Liver (tissue), 9 donors: ENCODE measurements around the gene C16orf89. TPM values are rescaled to one million over a fixed set of nuclear protein-coding genes. Genes with fewer than 3 reads are reported as not detected.

ENCODE experiments used
- DNase-seq: peaks from one replicate; pipeline ENCODE4 v3.0.0-alpha.2; 2017; ENCODE audit warnings: low spot score
- H3K27ac ChIP-seq, 2 donors: one replicate each; pipeline ENCODE4 v1.7.0; 2013; ENCODE audit warnings: inconsistent platforms in 2 of 2, low read length in 2 of 2, control low read depth in 1 of 2, low read depth in 1 of 2, mild to moderate bottlenecking in 1 of 2
- H3K27me3 ChIP-seq, 4 donors: one replicate each; pipeline versions ENCODE4 v1.6.1 to v1.7.0; 2013; ENCODE audit warnings: low read length in 3 of 4, inconsistent platforms in 1 of 4, mild to moderate bottlenecking in 1 of 4, moderate library complexity in 1 of 4; ENCODE audit not compliant: control insufficient read depth in 4 of 4, insufficient read depth in 4 of 4
- H3K36me3 ChIP-seq, 4 donors: one replicate each; pipeline versions ENCODE4 v1.6.1 to v1.7.0; 2013; ENCODE audit warnings: low read length in 3 of 4, mild to moderate bottlenecking in 3 of 4, low read depth in 1 of 4, moderate library complexity in 1 of 4; ENCODE audit not compliant: control insufficient read depth in 4 of 4, insufficient read depth in 3 of 4
- H3K4me1 ChIP-seq, 4 donors: one replicate each; pipeline versions ENCODE4 v1.6.1 to v1.7.0; 2013; ENCODE audit warnings: low read length in 3 of 4, mild to moderate bottlenecking in 3 of 4, moderate library complexity in 1 of 4; ENCODE audit not compliant: control insufficient read depth in 4 of 4, insufficient read depth in 4 of 4
- H3K4me3 ChIP-seq, 3 donors: one replicate each; pipeline versions ENCODE4 v1.6.1 to v1.7.0; 2013; ENCODE audit warnings: low read length in 3 of 3, control low read depth in 1 of 3, low read depth in 1 of 3, mild to moderate bottlenecking in 1 of 3
- H3K9ac ChIP-seq, 2 donors: one replicate each; pipeline ENCODE4 v1.7.0; 2013; ENCODE audit warnings: low read length in 2 of 2, mild to moderate bottlenecking in 2 of 2, moderate library complexity in 2 of 2, control low read depth in 1 of 2, low read depth in 1 of 2
- H3K9me3 ChIP-seq, 4 donors: one replicate each; pipeline versions ENCODE4 v1.6.1 to v1.7.0; 2013; ENCODE audit warnings: low read length in 3 of 4; ENCODE audit not compliant: control insufficient read depth in 4 of 4
- FOXA2 ChIP-seq: IDR thresholded peaks from 2 replicates; pipeline ENCODE4 v1.6.1; 2016; ENCODE audit warnings: antibody characterized with exemption
- HNF4A ChIP-seq, 2 donors: conservative IDR thresholded peaks; 2 replicates each; pipeline ENCODE4 v1.6.1; 2016; ENCODE audit warnings: antibody characterized with exemption in 2 of 2, mild to moderate bottlenecking in 2 of 2
- RXRA ChIP-seq, 2 donors: IDR thresholded peaks; 2 replicates each; pipeline ENCODE4 v1.6.1; 2017 to 2018; ENCODE audit warnings: antibody characterized with exemption in 2 of 2, mild to moderate bottlenecking in 1 of 2
- TAF1 ChIP-seq: conservative IDR thresholded peaks from 2 replicates; pipeline ENCODE4 v1.6.1; 2016; ENCODE audit warnings: antibody characterized with exemption, mild to moderate bottlenecking
- YY1 ChIP-seq: IDR thresholded peaks from 2 replicates; pipeline ENCODE4 v1.6.1; 2016; ENCODE audit warnings: antibody characterized with exemption, mild to moderate bottlenecking
- WGBS: extraction: QIAGEN DNeasy Blood & Tissue Kit; methylation state at CpG from one replicate; pipeline ENCODE4 v1.1.7; 2013; 5-methylcytosine and 5-hydroxymethylcytosine counted together
- polyA plus RNA-seq, 2 donors: library from polyadenylated mRNA; stranded (reverse) in 1 of 2; unstranded in 1 of 2; fragments of 200-250 nt in 1 of 2; fragments of >200 nt in 1 of 2; fragmentation: Nextera tagmentation in 1 of 2; extraction: Ambion mirVana in 1 of 2; gene quantifications; one replicate each; pipeline versions ENCODE4 v1.2.1 to v1.2.3, GENCODE V29; 2013 to 2015
- total RNA-seq, 2 donors: library from RNA; depleted of rRNA; stranded (reverse); fragments of >200 nt; gene quantifications; one replicate each; pipeline ENCODE4 v1.2.3, GENCODE V29; 2014
- TF ChIP-seq, protein P1 (sequence below): IDR thresholded peaks from 2 replicates; pipeline ENCODE4 v1.6.1; 2016; ENCODE audit warnings: antibody characterized with exemption
- TF ChIP-seq, protein P2 (sequence below): IDR thresholded peaks from 2 replicates; pipeline ENCODE4 v1.6.1; 2016; ENCODE audit warnings: antibody characterized with exemption
- TF ChIP-seq, protein P3 (sequence below): fragments of 150-350 bp; IDR thresholded peaks from 2 replicates; pipeline ENCODE4 v1.5.1; 2017; ENCODE audit warnings: improper control_type of control experiment, low read depth, low read length; ENCODE audit not compliant: missing input control
- TF ChIP-seq, protein P4 (sequence below): IDR thresholded peaks from 2 replicates; pipeline ENCODE4 v1.6.1; 2016; ENCODE audit warnings: antibody characterized with exemption, mild to moderate bottlenecking
- donor health status: healthy.
- donor health status: healthy.
- donor health status: healthy.
- donor health status: healthy.
- donor health status: healthy.

C16orf89 gene
- total and polyA plus RNA-seq, 4 donors, result 0.25 to 0.61 TPM; not detected in 2

DNA sequence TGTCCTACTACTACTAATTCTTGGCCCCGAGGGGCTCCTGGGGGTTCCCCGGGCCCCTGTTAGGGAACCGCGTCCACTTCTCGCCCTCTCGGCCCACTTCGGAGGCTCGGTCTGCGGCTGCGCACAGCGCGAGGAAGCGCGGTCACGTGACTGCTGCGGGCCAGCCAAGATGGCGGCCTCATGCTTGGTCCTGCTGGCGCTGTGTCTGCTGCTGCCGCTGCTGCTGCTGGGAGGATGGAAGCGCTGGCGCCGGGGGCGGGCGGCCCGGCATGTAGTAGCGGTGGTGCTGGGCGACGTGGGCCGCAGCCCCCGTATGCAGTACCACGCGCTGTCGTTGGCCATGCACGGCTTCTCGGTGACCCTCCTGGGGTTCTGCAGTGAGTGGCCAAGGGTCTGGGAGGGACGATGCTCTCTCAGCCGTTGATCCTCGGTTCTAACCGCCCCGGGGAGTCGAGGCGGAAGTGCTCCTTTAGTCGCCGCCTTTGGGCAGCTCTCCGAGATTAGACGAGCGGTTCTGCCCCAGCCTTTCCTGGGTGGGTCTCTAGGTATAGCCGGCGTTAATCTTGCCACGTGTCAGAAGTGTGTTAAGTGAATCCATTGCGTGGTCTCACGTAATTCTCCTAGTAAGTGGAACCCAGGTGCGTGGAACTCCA is 6.1 kb upstream of the C16orf89 start, which contains the start of gene ALG1:
TSS of gene ALG1 (plus strand) at position 163 of the 653 bp plus-strand sequence. CDS start at position 170, 7 bp downstream.
- H3K9me3 ChIP-seq, result no peaks in the 10 kb centered on the region
- H3K36me3 ChIP-seq, result peaks cover 6 to 14% (median 9%) of the 10 kb centered on the region in 4 donors
- peak within 1 kb of the TSS; percentile 79 to 81 for H3K9ac ChIP-seq
- DNase-seq, result peak; percentile 89
- under 1% methylated on average over 53 of the region's 53 CpGs for WGBS
- H3K27ac ChIP-seq, result peak within 1 kb of the TSS; percentile 44 to 78
- H3K4me3 ChIP-seq, result peak within 1 kb of the TSS; percentile 75 to 93 (median 83)
- no peaks in the 10 kb centered on the region for H3K27me3 ChIP-seq
- H3K4me1 ChIP-seq, result peaks cover 1 to 19% (median 8%) of the 10 kb centered on the region in 4 donors
- TF ChIP-seq TAF1 (peak; percentile 90), YY1 (peak; percentile 99), FOXA2 (no peak), RXRA (IDR thresholded peaks at IDR 0.05) (peak in 1 of 2 donors; percentile 35), HNF4A (conservative IDR thresholded peaks at IDR 0.05) (no peak)
- TF ChIP-seq, protein P1, sequence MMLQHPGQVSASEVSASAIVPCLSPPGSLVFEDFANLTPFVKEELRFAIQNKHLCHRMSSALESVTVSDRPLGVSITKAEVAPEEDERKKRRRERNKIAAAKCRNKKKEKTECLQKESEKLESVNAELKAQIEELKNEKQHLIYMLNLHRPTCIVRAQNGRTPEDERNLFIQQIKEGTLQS, result peak; percentile 72
- TF ChIP-seq, protein P2, sequence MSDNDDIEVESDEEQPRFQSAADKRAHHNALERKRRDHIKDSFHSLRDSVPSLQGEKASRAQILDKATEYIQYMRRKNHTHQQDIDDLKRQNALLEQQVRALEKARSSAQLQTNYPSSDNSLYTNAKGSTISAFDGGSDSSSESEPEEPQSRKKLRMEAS, result no peak
- TF ChIP-seq, protein P3, sequence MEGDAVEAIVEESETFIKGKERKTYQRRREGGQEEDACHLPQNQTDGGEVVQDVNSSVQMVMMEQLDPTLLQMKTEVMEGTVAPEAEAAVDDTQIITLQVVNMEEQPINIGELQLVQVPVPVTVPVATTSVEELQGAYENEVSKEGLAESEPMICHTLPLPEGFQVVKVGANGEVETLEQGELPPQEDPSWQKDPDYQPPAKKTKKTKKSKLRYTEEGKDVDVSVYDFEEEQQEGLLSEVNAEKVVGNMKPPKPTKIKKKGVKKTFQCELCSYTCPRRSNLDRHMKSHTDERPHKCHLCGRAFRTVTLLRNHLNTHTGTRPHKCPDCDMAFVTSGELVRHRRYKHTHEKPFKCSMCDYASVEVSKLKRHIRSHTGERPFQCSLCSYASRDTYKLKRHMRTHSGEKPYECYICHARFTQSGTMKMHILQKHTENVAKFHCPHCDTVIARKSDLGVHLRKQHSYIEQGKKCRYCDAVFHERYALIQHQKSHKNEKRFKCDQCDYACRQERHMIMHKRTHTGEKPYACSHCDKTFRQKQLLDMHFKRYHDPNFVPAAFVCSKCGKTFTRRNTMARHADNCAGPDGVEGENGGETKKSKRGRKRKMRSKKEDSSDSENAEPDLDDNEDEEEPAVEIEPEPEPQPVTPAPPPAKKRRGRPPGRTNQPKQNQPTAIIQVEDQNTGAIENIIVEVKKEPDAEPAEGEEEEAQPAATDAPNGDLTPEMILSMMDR, result no peak

DNA sequence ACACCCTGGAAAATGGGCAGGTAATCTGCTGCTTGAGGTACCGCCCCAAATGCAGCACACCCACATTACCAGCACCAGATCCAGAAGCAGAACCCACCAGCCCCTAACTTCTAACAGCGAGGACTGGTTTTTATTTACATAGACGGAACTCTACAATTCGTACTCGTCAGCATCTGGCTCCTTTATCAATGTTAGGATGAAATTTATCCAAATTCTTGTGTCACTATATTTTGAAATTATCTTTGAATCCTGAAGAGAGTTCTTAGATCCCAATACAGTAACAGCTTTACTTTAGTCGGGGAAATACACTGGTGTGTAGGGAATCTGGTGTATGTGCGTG is 5.6 kb upstream of the C16orf89 start:
- Histone ChIP-seq H3K27ac (peak overlapping the region; percentile 44 to 78), H3K4me1 (peaks cover 1 to 19% (median 8%) of the 10 kb centered on the region in 4 donors), H3K9me3 (no peaks in the 10 kb centered on the region), H3K9ac (peak overlapping the region; percentile 79 to 81), H3K4me3 (peak overlapping the region; percentile 75 to 93 (median 83)), H3K27me3 (no peaks in the 10 kb centered on the region), H3K36me3 (peaks cover 5 to 12% (median 7%) of the 10 kb centered on the region in 4 donors)
- 48% methylated on average over 7 of the region's 7 CpGs for WGBS
- no peak for DNase-seq
- TF ChIP-seq, protein P4, sequence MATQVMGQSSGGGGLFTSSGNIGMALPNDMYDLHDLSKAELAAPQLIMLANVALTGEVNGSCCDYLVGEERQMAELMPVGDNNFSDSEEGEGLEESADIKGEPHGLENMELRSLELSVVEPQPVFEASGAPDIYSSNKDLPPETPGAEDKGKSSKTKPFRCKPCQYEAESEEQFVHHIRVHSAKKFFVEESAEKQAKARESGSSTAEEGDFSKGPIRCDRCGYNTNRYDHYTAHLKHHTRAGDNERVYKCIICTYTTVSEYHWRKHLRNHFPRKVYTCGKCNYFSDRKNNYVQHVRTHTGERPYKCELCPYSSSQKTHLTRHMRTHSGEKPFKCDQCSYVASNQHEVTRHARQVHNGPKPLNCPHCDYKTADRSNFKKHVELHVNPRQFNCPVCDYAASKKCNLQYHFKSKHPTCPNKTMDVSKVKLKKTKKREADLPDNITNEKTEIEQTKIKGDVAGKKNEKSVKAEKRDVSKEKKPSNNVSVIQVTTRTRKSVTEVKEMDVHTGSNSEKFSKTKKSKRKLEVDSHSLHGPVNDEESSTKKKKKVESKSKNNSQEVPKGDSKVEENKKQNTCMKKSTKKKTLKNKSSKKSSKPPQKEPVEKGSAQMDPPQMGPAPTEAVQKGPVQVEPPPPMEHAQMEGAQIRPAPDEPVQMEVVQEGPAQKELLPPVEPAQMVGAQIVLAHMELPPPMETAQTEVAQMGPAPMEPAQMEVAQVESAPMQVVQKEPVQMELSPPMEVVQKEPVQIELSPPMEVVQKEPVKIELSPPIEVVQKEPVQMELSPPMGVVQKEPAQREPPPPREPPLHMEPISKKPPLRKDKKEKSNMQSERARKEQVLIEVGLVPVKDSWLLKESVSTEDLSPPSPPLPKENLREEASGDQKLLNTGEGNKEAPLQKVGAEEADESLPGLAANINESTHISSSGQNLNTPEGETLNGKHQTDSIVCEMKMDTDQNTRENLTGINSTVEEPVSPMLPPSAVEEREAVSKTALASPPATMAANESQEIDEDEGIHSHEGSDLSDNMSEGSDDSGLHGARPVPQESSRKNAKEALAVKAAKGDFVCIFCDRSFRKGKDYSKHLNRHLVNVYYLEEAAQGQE, result no peak
